Panc1 (cell line): ENCODE data around the gene SRCIN1.

Experiments
- CTCF ChIP-seq: fragments of 450-650 bp; IDR thresholded peaks from 2 replicates; pipeline ENCODE4 v1.5.1; 2017; ENCODE audit warnings: mild to moderate bottlenecking
- POLR2AphosphoS5 ChIP-seq: IDR thresholded peaks from 2 replicates; pipeline ENCODE4 v1.6.1; 2012; ENCODE audit warnings: mild to moderate bottlenecking, low read depth, low read length, moderate library complexity
- REST ChIP-seq, 2 experiments: IDR thresholded peaks; 2 replicates each; pipeline ENCODE4 v1.6.1; 2011 to 2012; ENCODE audit warnings: low read depth in 2 of 2, control low read depth in 1 of 2, low read length in 1 of 2, mild to moderate bottlenecking in 1 of 2, moderate library complexity in 1 of 2; ENCODE audit not compliant: insufficient read depth in 1 of 2
- SIN3A ChIP-seq: IDR thresholded peaks from 2 replicates; pipeline ENCODE4 v1.6.1; 2012; ENCODE audit warnings: low read depth, mild to moderate bottlenecking, low read length, moderate library complexity, borderline replicate concordance; ENCODE audit not compliant: insufficient read depth
- TCF7L2 ChIP-seq: IDR thresholded peaks from 2 replicates; pipeline ENCODE4 v1.6.1; 2011; ENCODE audit warnings: mild to moderate bottlenecking, low read depth, low read length, inconsistent platforms

- TF ChIP-seq CTCF (no peak), REST (IDR thresholded peaks at IDR 0.05; ENCODE audit: insufficient read depth in 1 of 2, low read depth in 2 of 2, low read length in 1 of 2) (no peak), TCF7L2 (no peak), POLR2AphosphoS5 (no peak), SIN3A (no peak)
Measured at GRCh38 chr17:38504216-38504615, 101.5 kb downstream of the SRCIN1 start.
